Measurements from ENCODE around the gene THBD. TPM values are rescaled to one million over a fixed set of nuclear protein-coding genes. Genes with fewer than 3 reads are reported as not detected.
"Not testable (repeated sequence)": the region's sequence is repeated elsewhere in the genome, so short reads cannot be mapped to it uniquely, and the experiment has no call there.

The THBD gene
- total RNA-seq, 2 donors from 2014 or later: 6.6 to 88.4 TPM

- no peaks in the 10 kb centered on the region for H3K36me3 ChIP-seq
- H3K4me3 ChIP-seq: no peak overlapping the region
- no peak for DNase-seq (ENCODE audit: low spot score)
- no peaks in the 10 kb centered on the region for H3K9me3 ChIP-seq
- WGBS: 76% methylated on average over 3 of the region's 3 CpGs
- H3K4me1 ChIP-seq (replicated peaks): no peaks in the 10 kb centered on the region
- no peaks in the 10 kb centered on the region for H3K27me3 ChIP-seq (replicated peaks; ENCODE audit: insufficient read depth)
- no peak overlapping the region for H3K27ac ChIP-seq
- TF ChIP-seq CTCF (IDR thresholded peaks at IDR 0.05) (no peak), POLR2AphosphoS5 (IDR thresholded peaks at IDR 0.05) (no peak), POLR2A (IDR thresholded peaks at IDR 0.05) (no peak)
- intact Hi-C loops (cut with DNase I): no loop called here
Observed at GRCh38 chr20:23028392-23028791, 21.1 kb downstream of the THBD start.

GRCh38 chr20:23027721-23028120 is 21.8 kb downstream of the THBD start:
- WGBS: 88% methylated on average over 1 of the region's 1 CpG
- Histone ChIP-seq H3K4me1 (replicated peaks) (no peaks in the 10 kb centered on the region), H3K27ac (no peak overlapping the region), H3K9me3 (no peaks in the 10 kb centered on the region), H3K4me3 (no peak overlapping the region), H3K27me3 (replicated peaks; ENCODE audit: insufficient read depth) (no peaks in the 10 kb centered on the region), H3K36me3 (no peaks in the 10 kb centered on the region)
- intact Hi-C loops (cut with DNase I): no loop called here
- no peak for TF ChIP-seq POLR2A (IDR thresholded peaks at IDR 0.05)
- no peak for TF ChIP-seq CTCF (IDR thresholded peaks at IDR 0.05)
- TF ChIP-seq POLR2AphosphoS5 (IDR thresholded peaks at IDR 0.05): no peak
- DNase-seq (ENCODE audit: low spot score): no peak

GRCh38 chr20:23025503-23025902 is 24.0 kb downstream of the THBD start:
- DNase-seq (ENCODE audit: low spot score); H3K27me3 ChIP-seq (replicated peaks; ENCODE audit: insufficient read depth); H3K27ac ChIP-seq; H3K4me3 ChIP-seq; intact Hi-C loops (cut with DNase I); H3K4me1 ChIP-seq (replicated peaks); H3K36me3 ChIP-seq; H3K9me3 ChIP-seq: not testable (repeated sequence)
- WGBS: 82% methylated on average over 14 of the region's 14 CpGs

GRCh38 chr20:23024701-23025100 is 24.8 kb downstream of the THBD start:
- no peaks in the 10 kb centered on the region for H3K4me1 ChIP-seq (replicated peaks)
- H3K9me3 ChIP-seq: no peaks in the 10 kb centered on the region
- 78% methylated on average over 3 of the region's 3 CpGs for WGBS
- no peak for DNase-seq (ENCODE audit: low spot score)
- H3K27me3 ChIP-seq (replicated peaks; ENCODE audit: insufficient read depth): no peaks in the 10 kb centered on the region
- no peaks in the 10 kb centered on the region for H3K36me3 ChIP-seq
- intact Hi-C loops (cut with DNase I): no loop called here
- H3K27ac ChIP-seq: no peak overlapping the region
- no peak overlapping the region for H3K4me3 ChIP-seq
- TF ChIP-seq CTCF (IDR thresholded peaks at IDR 0.05) (no peak), POLR2AphosphoS5 (IDR thresholded peaks at IDR 0.05) (no peak), POLR2A (IDR thresholded peaks at IDR 0.05) (no peak)

GRCh38 chr20:23023621-23024177 is 25.8 kb downstream of the THBD start:
- no peak for DNase-seq (ENCODE audit: low spot score)
- no peak overlapping the region for H3K4me3 ChIP-seq
- H3K4me1 ChIP-seq (replicated peaks): no peaks in the 10 kb centered on the region
- H3K27me3 ChIP-seq (replicated peaks; ENCODE audit: insufficient read depth): no peaks in the 10 kb centered on the region
- no peaks in the 10 kb centered on the region for H3K9me3 ChIP-seq
- intact Hi-C loops (cut with DNase I): no loop called here
- no peaks in the 10 kb centered on the region for H3K36me3 ChIP-seq
- TF ChIP-seq POLR2A (IDR thresholded peaks at IDR 0.05): no peak
- TF ChIP-seq CTCF (IDR thresholded peaks at IDR 0.05): no peak
- no peak for TF ChIP-seq POLR2AphosphoS5 (IDR thresholded peaks at IDR 0.05)
- 94% methylated on average over 10 of the region's 10 CpGs for WGBS
- no peak overlapping the region for H3K27ac ChIP-seq

Measured in prostate gland (tissue), 2 donors.